Erythroblast (primary cell): ENCODE data around the gene MBL2.

Experiments used
- GATA1 ChIP-seq: IDR thresholded peaks from 2 replicates; pipeline ENCODE4 v1.6.1; 2011; ENCODE audit warnings: low read depth, mild to moderate bottlenecking, control low read depth, low read length, moderate library complexity
- POLR2A ChIP-seq: IDR thresholded peaks from 2 replicates; pipeline ENCODE4 v1.6.1; 2011; ENCODE audit warnings: mild to moderate bottlenecking, low read length

- TF ChIP-seq POLR2A (no peak), GATA1 (no peak)
Measured at GRCh38 chr10:52720018-52720417, 52.6 kb downstream of the MBL2 start.
